Measurements from ENCODE around the gene SDR42E2. TPM values are rescaled to one million over a fixed set of nuclear protein-coding genes. Genes with fewer than 3 reads are reported as not detected.

SDR42E2 gene
- total RNA-seq, 1 donor from 2014 or later = 0.20 TPM

GRCh38 chr16:22239131-22239805 is 77.0 kb downstream of the SDR42E2 start:
- intact Hi-C loops (cut with micrococcal nuclease) = no loop called here

- intact Hi-C loops (cut with micrococcal nuclease) = no loop called here
These were observed 77.9 kb downstream of the SDR42E2 start for GRCh38 chr16:22240023-22240710.

Other genes starting within 250 kb of the SDR42E2 start
- 230 and 234 TPM in 2 replicates for gene UQCRC2, start 209.1 kb upstream of the SDR42E2 start, total RNA-seq
- gene PDZD9, start 161.4 kb upstream of the SDR42E2 start, total RNA-seq = not detected in 2 replicates
- 16.0 and 17.6 TPM in 2 replicates for gene MOSMO, start 154.4 kb upstream of the SDR42E2 start, total RNA-seq
- gene VWA3A, start 70.0 kb upstream of the SDR42E2 start, total RNA-seq = 0.20 and 0.32 TPM in 2 replicates
- gene EEF2K, start 43.8 kb downstream of the SDR42E2 start, total RNA-seq = 23.0 and 25.2 TPM in 2 replicates
- 65.2 and 70.0 TPM in 2 replicates for gene POLR3E, start 134.9 kb downstream of the SDR42E2 start, total RNA-seq
- 58.2 and 59.0 TPM in 2 replicates for gene CDR2, start 212.1 kb downstream of the SDR42E2 start, total RNA-seq

All from T-helper 1 cell treated with Interleukin-12 subunit alpha and Interleukin-12 subunit beta and Interleukin-4 antibody, amounts not matched to agents 30 ng/mL and 1 ng/mL, for 36 hours (primary cell).